GM21576 (cell line): Measurements from ENCODE around the gene LIG4.

ENCODE experiments used
- ATAC-seq: cut with Tn5 transposase; IDR thresholded peaks from one replicate; pipeline ENCODE4 v1.9.1; 2021; ENCODE audit warnings: mild to moderate bottlenecking, moderate library complexity; ENCODE audit not compliant: unreplicated experiment

The LIG4 gene

DNA sequence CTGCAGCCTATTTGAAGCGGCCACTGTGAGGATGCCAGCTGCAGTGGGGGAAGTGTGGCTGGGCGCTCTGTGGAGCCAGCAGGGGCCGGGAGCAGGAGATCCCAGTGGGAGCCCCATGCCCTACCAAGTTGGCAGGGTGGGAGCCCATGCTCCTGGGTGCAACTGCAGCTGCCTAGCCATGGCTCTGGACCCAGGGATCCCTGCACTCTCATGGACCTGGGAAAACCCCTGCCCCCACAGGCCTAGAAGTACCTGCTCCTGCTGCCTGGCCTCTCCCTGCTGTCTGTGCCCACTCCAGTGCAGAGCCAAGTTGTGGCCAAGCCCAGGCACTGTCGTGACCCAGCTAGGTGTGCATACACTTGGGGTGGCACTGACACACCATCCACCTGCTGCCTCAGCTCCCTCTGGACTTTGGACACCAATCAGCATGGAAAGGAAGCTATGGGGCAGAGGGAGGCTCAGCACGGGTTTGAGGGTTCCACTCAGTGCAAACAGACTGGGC lies 20.9 kb downstream of the LIG4 start:
- ATAC-seq, result no peak

GRCh38 chr13:108193806-108194205 lies 21.5 kb downstream of the LIG4 start:
- no peak for ATAC-seq

GRCh38 chr13:108190897-108191296 lies 24.4 kb downstream of the LIG4 start:
- ATAC-seq, result no peak

DNA sequence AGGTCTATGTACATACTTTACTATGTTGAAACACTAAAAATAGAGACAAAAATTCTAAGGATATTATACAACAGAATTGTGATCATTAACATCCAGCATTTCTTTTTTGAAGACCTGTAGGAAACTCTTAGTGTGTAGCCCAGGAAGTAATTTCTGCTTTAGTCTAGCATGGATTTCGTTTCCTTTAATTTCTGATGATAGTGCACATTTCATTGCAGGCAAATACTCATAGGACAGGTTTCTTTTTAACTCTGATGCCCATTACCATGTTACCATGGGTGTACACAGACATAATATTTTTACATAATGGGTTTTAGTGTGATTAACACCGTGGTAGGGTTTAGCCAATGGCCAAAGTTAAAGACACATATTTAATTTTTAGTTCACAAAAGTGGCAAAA lies 27.1 kb downstream of the LIG4 start:
- ATAC-seq, result no peak

- ATAC-seq, result no peak
These were observed 30.1 kb downstream of the LIG4 start for GRCh38 chr13:108185223-108185622.

DNA sequence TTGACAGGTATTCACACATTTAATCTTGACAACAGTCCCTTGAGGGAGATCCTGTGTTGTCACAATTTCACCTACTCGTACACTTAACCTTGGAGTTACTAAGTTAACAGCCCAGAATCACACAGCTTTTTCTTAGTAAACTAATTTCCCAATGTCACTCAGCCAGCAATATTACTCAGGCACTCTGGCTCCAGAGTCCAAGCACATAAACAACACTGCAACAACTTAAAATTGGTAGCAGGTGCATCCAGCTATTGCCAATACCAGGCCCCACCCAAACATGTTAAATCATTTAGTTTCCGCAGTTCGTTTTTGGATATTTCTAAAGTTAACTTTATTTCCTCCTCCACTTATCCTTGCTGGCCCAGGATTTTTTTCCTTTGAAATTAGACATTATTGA lies 32.7 kb downstream of the LIG4 start:
- ATAC-seq, result no peak

- ATAC-seq, result no peak
These were observed 37.3 kb downstream of the LIG4 start for GRCh38 chr13:108178078-108178477.

DNA sequence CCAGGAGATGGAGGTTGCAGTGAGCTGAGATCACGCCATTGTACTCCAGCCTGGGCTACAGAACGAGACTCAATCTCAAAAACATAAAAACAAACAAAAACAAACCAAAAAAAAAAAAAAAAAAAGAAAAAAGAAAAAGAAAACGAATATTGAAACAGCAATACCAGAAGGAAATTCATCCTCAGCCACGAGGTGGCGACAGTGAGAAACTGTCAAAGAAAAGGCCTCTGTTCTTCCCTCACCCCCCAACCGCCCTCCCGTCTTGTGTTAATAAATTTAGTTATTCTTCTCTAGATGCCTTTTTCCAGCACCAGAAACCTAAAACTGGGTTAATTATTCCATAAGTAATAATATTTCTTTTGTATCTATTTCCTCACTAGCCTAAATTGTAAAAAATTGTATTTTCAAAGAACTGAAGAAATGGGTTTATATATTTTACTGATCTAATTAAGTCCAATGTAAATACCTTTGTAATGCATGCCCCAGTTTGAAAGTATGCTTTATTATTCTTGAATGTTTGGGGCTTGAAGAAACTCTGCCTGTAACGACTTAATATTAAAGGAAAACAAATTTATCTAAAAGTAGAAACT lies 38.6 kb downstream of the LIG4 start:
- peak; percentile 74 for ATAC-seq

DNA sequence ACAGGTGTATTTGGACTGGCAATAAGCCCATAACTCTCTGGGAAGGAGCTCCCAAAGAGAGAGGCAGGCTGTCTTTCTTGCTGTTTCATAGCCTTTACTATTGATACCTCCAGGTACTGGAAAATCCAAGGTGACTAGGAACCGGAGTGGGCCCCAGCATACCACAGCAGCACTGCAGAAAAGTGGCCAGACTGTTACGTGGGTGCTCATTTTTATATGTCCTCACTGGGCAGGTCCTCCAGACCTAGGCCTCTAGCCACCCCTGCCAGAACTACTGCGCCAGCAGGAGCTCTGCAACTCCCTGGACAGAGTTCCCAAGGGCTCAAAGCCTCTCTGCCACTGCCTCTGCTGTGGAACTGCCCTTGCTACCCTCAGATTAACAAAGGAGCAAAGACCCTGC lies 46.4 kb downstream of the LIG4 start:
- ATAC-seq, result no peak

DNA sequence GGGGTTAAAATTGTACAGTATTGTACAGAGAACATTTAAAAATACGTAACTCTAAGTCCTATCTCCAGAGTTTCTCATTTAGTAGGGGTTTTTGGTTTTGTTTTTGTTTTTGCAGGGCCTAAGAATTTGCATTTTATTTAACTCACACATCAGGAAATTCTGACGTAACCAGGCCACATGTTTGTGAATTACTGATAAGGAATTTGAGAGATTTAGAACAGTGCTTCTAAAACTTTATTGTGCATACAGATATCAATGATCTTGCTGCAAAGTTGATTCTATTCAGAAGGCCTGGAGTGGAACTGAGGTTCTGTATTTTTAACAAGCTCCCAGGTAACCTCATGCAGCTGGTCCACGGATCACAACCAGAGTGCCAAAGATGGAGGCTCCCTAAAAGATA lies 49.3 kb downstream of the LIG4 start:
- ATAC-seq, result no peak

GRCh38 chr13:108158746-108159145 lies 56.6 kb downstream of the LIG4 start:
- no peak for ATAC-seq
